Activated naive CD8-positive, alpha-beta T cell (primary cell): Measurements from ENCODE around the gene IER5.
A peak's percentile ranks its signal among the peaks of the same experiment; 100 is the strongest.
"Not testable (repeated sequence)": the region's sequence is repeated elsewhere in the genome, so short reads cannot be mapped to it uniquely, and the experiment has no call there.

ENCODE experiments used
- H3K27ac Mint-ChIP-seq: one replicate; pipeline ENCODE4 v1.8.0; 2021; ENCODE audit warnings: mixed read lengths
- H3K27me3 Mint-ChIP-seq: one replicate; pipeline ENCODE4 v1.8.0; 2021; ENCODE audit warnings: mixed read lengths
- H3K36me3 Mint-ChIP-seq: one replicate; pipeline ENCODE4 v1.8.0; 2021; ENCODE audit warnings: mixed read lengths
- H3K4me1 Mint-ChIP-seq: one replicate; pipeline ENCODE4 v1.8.0; 2021; ENCODE audit warnings: low read depth, mixed read lengths
- H3K4me3 Mint-ChIP-seq: one replicate; pipeline ENCODE4 v1.8.0; 2021; ENCODE audit warnings: mild to moderate bottlenecking, mixed read lengths
- H3K9me3 Mint-ChIP-seq: one replicate; pipeline ENCODE4 v1.8.0; 2021; ENCODE audit warnings: low read depth, mixed read lengths

IER5 gene

DNA sequence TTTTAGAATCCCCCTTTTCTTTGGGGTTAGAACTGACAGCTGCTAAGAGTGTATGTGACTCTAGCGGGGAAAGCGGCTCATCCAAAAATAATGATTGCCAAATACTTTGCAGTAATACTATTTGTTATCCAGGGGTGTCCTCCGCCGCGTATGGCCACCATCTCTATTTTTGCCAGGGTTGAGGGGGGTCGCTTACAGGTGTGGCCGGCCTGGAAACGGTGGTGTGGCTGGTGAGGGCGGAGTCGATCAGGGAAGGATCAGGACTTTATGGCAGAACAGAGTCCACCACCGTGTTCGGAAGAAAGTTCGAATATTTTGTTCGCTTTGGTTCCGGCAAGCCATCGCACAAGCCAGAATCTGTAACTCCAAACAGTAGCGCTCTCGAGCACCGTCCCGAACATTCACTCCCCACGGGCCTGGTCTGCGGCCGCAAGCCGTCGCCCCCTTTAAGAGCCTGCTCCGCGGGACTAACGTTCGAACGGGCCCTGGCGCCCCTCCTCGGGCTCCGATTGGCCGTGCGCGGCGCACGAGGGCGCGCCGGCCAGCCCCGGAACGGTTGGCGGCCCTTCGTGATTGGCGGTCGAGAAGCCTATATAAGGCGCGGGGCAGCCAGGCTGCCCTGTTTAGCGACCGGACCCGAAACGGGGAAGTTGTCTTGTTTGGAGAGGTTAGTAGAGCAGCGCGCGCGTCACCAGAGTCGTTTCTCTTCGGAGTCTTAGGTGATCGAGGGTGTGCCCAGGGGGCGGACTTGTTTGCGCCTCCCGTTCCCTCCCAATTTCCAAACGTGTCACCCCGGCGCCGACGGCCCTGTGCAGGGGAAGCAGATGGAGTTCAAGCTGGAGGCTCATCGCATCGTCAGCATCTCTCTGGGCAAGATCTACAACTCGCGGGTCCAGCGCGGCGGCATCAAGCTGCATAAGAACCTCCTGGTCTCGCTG lies at the start of gene IER5:
Gene IER5 (plus strand): TSS at position 622 of the 938 bp plus-strand sequence. CDS start 203 bp downstream, at position 825.
- H3K27me3 Mint-ChIP-seq, result no peaks in the 10 kb centered on the region
- H3K9me3 Mint-ChIP-seq, result no peaks in the 10 kb centered on the region
- peaks cover 16% of the 10 kb centered on the region for H3K36me3 Mint-ChIP-seq
- peak within 1 kb of the TSS; percentile 95 for H3K27ac Mint-ChIP-seq
- H3K4me3 Mint-ChIP-seq, result peak within 1 kb of the TSS; percentile 94
- peaks cover 47% of the 10 kb centered on the region for H3K4me1 Mint-ChIP-seq

- Mint-ChIP-seq H3K27me3 (no peaks in the 10 kb centered on the region), H3K9me3 (no peaks in the 10 kb centered on the region), H3K4me3 (no peak overlapping the region), H3K4me1 (peaks cover 76% of the 10 kb centered on the region), H3K27ac (peak overlapping the region; percentile 28), H3K36me3 (peaks cover 14% of the 10 kb centered on the region)
Observed at GRCh38 chr1:181040284-181040865, 48.1 kb upstream of the IER5 start.

DNA sequence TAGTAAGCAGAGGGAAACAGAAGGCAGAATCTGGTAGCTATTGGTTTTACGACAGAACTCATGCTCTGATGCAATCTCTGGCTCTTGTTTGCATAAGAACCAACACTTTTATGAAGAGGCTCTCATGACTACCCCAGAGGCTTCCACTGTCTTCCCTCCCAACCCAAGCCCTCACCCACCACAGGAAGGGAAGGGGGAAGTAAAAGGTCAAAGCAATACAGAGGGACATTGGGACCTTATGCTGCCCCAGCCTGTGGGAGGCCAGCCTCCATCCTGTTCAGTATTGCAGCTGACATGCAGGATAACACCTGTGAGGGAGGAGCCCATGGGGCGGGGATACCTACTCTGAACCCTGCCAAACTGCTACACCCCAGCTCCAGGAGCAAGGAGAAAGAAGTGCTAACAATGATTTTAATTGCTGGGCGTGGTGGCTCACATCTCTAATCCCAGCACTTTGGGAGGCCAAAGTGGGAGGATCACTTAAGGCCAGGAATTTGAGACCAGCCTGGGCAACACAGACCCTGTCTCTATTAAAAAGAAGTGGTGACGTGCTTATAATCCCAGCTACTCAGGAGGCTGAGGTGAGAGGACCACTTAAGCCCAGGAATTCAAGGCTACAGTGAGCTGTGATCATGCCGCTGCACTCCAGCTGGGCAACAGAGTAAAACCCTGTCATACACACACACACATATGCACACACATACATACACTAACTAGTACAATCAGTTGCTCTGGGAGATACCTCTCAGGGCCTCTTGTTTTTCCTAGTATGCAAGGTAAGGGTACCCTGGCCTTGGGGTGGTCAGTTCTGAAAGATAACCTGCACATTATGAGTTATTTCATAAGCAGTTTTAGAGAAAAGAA lies 45.2 kb upstream of the IER5 start:
- Mint-ChIP-seq H3K27ac (peak overlapping the region; percentile 82), H3K4me3 (no peak overlapping the region), H3K4me1 (peaks cover 53% of the 10 kb centered on the region), H3K9me3 (no peaks in the 10 kb centered on the region), H3K36me3 (peaks cover 13% of the 10 kb centered on the region), H3K27me3 (no peaks in the 10 kb centered on the region)

DNA sequence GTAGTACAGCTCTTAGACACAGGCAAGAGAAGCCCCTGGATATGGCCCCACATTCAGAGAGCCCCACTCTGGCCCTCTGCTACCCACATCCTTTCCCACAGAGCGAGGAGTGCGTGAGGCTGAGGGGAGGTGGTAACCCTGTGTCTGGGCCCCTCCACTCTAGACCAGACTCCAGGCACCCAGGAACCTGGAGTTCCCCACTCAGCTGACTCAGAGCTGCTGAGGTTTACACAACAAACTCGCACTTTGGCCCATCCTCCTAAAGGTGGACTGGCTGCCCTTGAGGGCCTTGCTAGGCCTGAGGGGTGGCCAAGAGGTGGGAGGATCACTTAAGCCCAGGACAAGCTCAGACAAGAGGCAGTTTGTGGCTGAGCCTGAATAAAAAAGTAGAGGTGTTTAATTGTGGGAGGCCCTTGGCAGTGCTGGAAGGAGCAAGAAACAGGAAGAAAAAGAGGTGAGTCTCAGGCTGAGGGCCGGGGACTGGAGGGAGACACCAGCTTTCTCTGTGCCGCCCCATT lies 44.0 kb upstream of the IER5 start:
- Mint-ChIP-seq H3K27me3 (no peaks in the 10 kb centered on the region), H3K9me3 (no peaks in the 10 kb centered on the region), H3K36me3 (peaks cover 12% of the 10 kb centered on the region), H3K4me1 (peaks cover 45% of the 10 kb centered on the region), H3K4me3 (peak overlapping the region; percentile 60), H3K27ac (peak overlapping the region; percentile 94)

GRCh38 chr1:181045946-181046345 lies 42.6 kb upstream of the IER5 start:
- H3K27me3 Mint-ChIP-seq, H3K27ac Mint-ChIP-seq, H3K9me3 Mint-ChIP-seq, H3K36me3 Mint-ChIP-seq, H3K4me3 Mint-ChIP-seq: not testable (repeated sequence)
- peaks cover 36% of the 10 kb centered on the region for H3K4me1 Mint-ChIP-seq

- H3K9me3 Mint-ChIP-seq, result no peaks in the 10 kb centered on the region
- peaks cover 8% of the 10 kb centered on the region for H3K36me3 Mint-ChIP-seq
- no peaks in the 10 kb centered on the region for H3K27me3 Mint-ChIP-seq
- peaks cover 12% of the 10 kb centered on the region for H3K4me1 Mint-ChIP-seq
- no peak overlapping the region for H3K27ac Mint-ChIP-seq
- H3K4me3 Mint-ChIP-seq, result no peak overlapping the region
Observed at GRCh38 chr1:181049378-181049777, 39.1 kb upstream of the IER5 start.

GRCh38 chr1:181050922-181051321 lies 37.6 kb upstream of the IER5 start:
- Mint-ChIP-seq H3K27ac (no peak overlapping the region), H3K4me3 (no peak overlapping the region), H3K4me1 (peaks cover 5% of the 10 kb centered on the region), H3K36me3 (peaks cover 9% of the 10 kb centered on the region), H3K9me3 (no peaks in the 10 kb centered on the region), H3K27me3 (no peaks in the 10 kb centered on the region)

GRCh38 chr1:181056560-181056959 lies 31.9 kb upstream of the IER5 start:
- peaks cover 5% of the 10 kb centered on the region for H3K4me1 Mint-ChIP-seq
- H3K36me3 Mint-ChIP-seq, result peaks cover 25% of the 10 kb centered on the region
- H3K27ac Mint-ChIP-seq, result no peak overlapping the region
- H3K4me3 Mint-ChIP-seq, result no peak overlapping the region
- no peaks in the 10 kb centered on the region for H3K27me3 Mint-ChIP-seq
- peaks cover 4% of the 10 kb centered on the region for H3K9me3 Mint-ChIP-seq

GRCh38 chr1:181057079-181057478 lies 31.4 kb upstream of the IER5 start:
- peaks cover 25% of the 10 kb centered on the region for H3K36me3 Mint-ChIP-seq
- no peak overlapping the region for H3K27ac Mint-ChIP-seq
- no peak overlapping the region for H3K4me3 Mint-ChIP-seq
- peaks cover 11% of the 10 kb centered on the region for H3K4me1 Mint-ChIP-seq
- H3K27me3 Mint-ChIP-seq, result no peaks in the 10 kb centered on the region
- peaks cover 4% of the 10 kb centered on the region for H3K9me3 Mint-ChIP-seq

- Mint-ChIP-seq H3K4me3 (no peak overlapping the region), H3K27me3 (no peaks in the 10 kb centered on the region), H3K36me3 (peaks cover 23% of the 10 kb centered on the region), H3K4me1 (peaks cover 26% of the 10 kb centered on the region), H3K9me3 (peaks cover 4% of the 10 kb centered on the region), H3K27ac (no peak overlapping the region)
Observed at GRCh38 chr1:181059435-181059834, 29.1 kb upstream of the IER5 start.

- peaks cover 26% of the 10 kb centered on the region for H3K4me1 Mint-ChIP-seq
- peaks cover 21% of the 10 kb centered on the region for H3K36me3 Mint-ChIP-seq
- no peak overlapping the region for H3K4me3 Mint-ChIP-seq
- H3K27me3 Mint-ChIP-seq, result no peaks in the 10 kb centered on the region
- H3K27ac Mint-ChIP-seq, result no peak overlapping the region
- H3K9me3 Mint-ChIP-seq, result peaks cover 4% of the 10 kb centered on the region
Observed at GRCh38 chr1:181060066-181060465, 28.4 kb upstream of the IER5 start.

DNA sequence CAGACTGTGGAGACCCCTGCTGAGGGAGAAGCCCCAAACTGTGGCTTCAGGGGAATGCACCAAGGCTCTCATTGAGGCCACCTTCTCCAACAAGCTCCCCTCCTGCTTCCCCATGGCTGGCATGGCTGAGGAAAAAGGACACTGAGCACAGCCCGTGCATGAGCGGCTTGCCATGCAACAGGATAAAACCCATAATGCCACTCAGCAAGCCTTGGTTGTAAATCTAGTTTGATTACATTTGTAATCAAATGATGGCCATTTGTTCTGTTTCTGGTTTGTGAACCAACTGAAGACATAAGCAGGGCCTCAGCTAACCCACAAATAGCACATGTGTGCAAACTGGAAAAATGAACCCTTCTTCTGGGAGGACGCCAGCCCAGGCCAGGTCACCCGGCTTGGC lies 27.6 kb upstream of the IER5 start:
- Mint-ChIP-seq H3K4me1 (peaks cover 26% of the 10 kb centered on the region), H3K36me3 (peaks cover 15% of the 10 kb centered on the region)
- not testable (repeated sequence) for H3K27me3 Mint-ChIP-seq, H3K27ac Mint-ChIP-seq, H3K4me3 Mint-ChIP-seq, H3K9me3 Mint-ChIP-seq

- H3K27ac Mint-ChIP-seq, result peak overlapping the region; percentile 81
- peaks cover 4% of the 10 kb centered on the region for H3K9me3 Mint-ChIP-seq
- peaks cover 26% of the 10 kb centered on the region for H3K4me1 Mint-ChIP-seq
- peaks cover 15% of the 10 kb centered on the region for H3K36me3 Mint-ChIP-seq
- H3K27me3 Mint-ChIP-seq, result no peaks in the 10 kb centered on the region
- H3K4me3 Mint-ChIP-seq, result peak overlapping the region; percentile 72
Observed at GRCh38 chr1:181061487-181061886, 27.0 kb upstream of the IER5 start.

DNA sequence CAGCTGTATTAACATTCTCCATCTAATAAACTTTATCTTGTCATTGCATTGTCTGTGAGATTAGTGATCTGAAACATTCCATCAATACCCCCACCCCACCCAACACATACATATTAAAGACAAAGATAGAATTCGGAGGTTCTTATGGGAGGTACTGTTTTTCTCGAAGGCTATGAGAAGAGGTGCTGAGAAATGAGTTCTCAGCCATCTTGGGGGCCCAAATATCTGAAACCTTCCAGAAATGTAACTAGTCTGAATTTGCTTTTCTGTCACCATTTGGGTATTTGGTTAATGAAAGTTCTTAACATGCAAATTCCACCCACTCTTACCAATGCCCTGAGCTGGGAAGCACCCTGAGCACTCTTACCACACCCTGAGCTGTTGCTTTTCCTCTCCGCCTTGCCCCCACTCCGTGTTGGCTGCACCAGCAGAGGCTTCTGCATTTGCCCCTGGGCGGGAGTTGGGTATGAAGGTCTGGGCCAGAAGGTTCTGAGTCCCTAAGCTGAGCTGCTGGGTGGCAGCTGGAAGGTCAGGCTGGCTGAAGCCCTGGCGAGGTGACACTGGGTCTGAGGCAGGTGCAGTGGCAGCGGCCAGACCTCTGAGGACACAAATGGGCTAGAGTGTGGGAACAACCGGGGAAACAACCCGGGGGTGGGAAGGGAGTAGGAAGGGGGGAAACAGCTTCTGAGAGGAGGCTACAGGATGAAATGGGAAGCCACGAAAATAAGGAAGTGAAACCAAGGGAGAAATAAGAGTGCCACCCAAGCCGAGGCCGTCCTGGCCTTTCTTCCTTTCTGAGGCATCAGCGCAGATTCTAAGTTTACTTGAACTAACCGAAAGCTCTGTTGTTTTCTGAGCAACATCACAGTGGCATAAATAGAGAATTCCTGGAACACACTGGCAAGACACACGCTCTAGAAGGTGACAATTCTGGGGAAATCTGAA lies 26.3 kb upstream of the IER5 start:
- no peaks in the 10 kb centered on the region for H3K27me3 Mint-ChIP-seq
- H3K9me3 Mint-ChIP-seq, result peaks cover 4% of the 10 kb centered on the region
- H3K4me1 Mint-ChIP-seq, result peaks cover 26% of the 10 kb centered on the region
- peak overlapping the region; percentile 81 for H3K27ac Mint-ChIP-seq
- peaks cover 14% of the 10 kb centered on the region for H3K36me3 Mint-ChIP-seq
- peak overlapping the region; percentile 72 for H3K4me3 Mint-ChIP-seq
